Peyer's patch (tissue), 4 donors: ENCODE results near the gene AGPAT2. TPM values are rescaled to one million over a fixed set of nuclear protein-coding genes. Genes with fewer than 3 reads are reported as not detected.

ENCODE experiments used
- DNase-seq, 3 donors: peaks; one replicate each; pipeline ENCODE4 v3.0.0-alpha.2; 2017 to 2019
- H3K27ac ChIP-seq, 4 donors: fragments of 200-600 bp; sonication (generic); one replicate each; pipeline ENCODE4 v1.5.1; 2016 to 2019
- H3K27me3 ChIP-seq, 2 donors: fragments of 200-600 bp; sonication (generic); one replicate each; pipeline ENCODE4 v1.5.1; 2019
- H3K36me3 ChIP-seq, 3 donors: fragments of 200-600 bp; sonication (generic); one replicate each; pipeline ENCODE4 v1.5.1; 2016 to 2019
- H3K4me1 ChIP-seq, 4 donors: fragments of 200-600 bp; sonication (generic); one replicate each; pipeline ENCODE4 v1.5.1; 2016 to 2019
- H3K4me3 ChIP-seq, 4 donors: fragments of 200-600 bp; sonication (generic); 1 replicate in 3 of 4; 2 replicates in 1 of 4; pipeline ENCODE4 v1.5.1; 2016 to 2019; ENCODE audit warnings: mild to moderate bottlenecking in 1 of 4
- H3K9me3 ChIP-seq, 4 donors: fragments of 200-600 bp; sonication (generic); one replicate each; pipeline ENCODE4 v1.5.1; 2016 to 2019; ENCODE audit warnings: mild to moderate bottlenecking in 1 of 4
- POLR2A ChIP-seq, 2 donors: fragments of 450-650 bp; IDR thresholded peaks; one replicate each; pipeline ENCODE4 v1.5.1; 2017; ENCODE audit warnings: antibody characterized with exemption in 2 of 2, mild to moderate bottlenecking in 2 of 2, moderate library complexity in 2 of 2
- total RNA-seq, 4 donors: library from RNA; depleted of rRNA; stranded (reverse); fragments of >200 nt; gene quantifications; one replicate each; pipeline ENCODE4 v1.1.0, GENCODE V29; 2016
- TF ChIP-seq, protein P1 (sequence below), 6 experiments: fragments of 450-650 bp in 4 of 6; fragments of 200-600 bp in 2 of 6; sonication (generic) in 1 of 6; IDR thresholded peaks; one replicate each; pipeline ENCODE4 v1.5.1; 2017 to 2019; ENCODE audit warnings: antibody characterized with exemption in 6 of 6, mild to moderate bottlenecking in 3 of 6, moderate library complexity in 1 of 6

AGPAT2 gene
- total RNA-seq, 4 donors from 2014 or later, result 97.4 to 802 (median 479) TPM

DNA sequence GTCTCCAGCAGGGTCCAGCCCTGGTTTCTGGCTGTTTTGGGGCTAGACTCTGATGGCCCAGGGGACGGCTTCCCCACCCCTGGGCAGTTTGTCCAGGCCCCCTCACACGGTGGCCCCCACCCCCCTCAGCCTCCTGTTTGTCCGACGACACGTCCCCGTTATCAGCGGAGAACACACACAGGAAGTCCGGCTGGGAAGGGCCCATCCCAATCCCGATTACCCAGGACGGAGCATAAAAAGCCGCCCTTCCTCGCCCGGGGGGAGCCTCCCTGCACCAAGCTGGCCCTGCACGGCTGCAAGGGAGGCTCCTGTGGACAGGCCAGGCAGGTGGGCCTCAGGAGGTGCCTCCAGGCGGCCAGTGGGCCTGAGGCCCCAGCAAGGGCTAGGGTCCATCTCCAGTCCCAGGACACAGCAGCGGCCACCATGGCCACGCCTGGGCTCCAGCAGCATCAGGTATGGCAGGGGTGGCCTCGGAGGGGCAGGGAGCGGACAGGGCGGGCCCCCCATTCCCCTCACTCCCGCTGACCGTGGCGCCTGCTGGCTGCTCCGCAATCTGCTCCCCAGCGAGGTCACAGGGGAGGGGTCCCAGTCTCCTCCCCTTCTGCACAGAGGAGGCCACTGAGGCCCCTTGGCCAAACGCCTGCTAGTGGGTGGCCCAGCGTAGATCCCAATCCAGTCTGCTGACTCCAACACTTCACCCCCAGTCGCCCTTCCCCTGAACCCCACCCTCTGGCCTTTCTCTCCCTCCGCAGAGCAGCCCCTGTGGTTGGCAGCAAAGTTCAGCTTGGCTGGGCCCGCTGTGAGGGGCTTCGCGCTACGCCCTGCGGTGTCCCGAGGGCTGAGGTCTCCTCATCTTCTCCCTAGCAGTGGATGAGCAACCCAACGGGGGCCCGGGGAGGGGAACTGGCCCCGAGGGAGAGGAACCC lies 24.3 kb downstream of the AGPAT2 start, which contains the start of gene EGFL7:
TSS of gene EGFL7 (plus strand) at position 261 of the 926 bp plus-strand sequence. CDS start 5,367 bp downstream, outside the sequence.
- Histone ChIP-seq H3K4me1 (peaks cover 0 to 26% (median 13%) of the 10 kb centered on the region in 4 donors), H3K36me3 (no peaks in the 10 kb centered on the region), H3K4me3 (peak within 1 kb of the TSS; percentile 9 to 57 (median 36)), H3K27ac (peak within 1 kb of the TSS in 3 of 4 donors; percentile 25 to 72 (median 68)), H3K9me3 (no peaks in the 10 kb centered on the region), H3K27me3 (peaks cover 0 to 6% of the 10 kb centered on the region in 2 donors)
- DNase-seq, result no peak
- peak; percentile 15 to 38 for TF ChIP-seq POLR2A (IDR thresholded peaks at IDR 0.05)
- TF ChIP-seq, protein P1, sequence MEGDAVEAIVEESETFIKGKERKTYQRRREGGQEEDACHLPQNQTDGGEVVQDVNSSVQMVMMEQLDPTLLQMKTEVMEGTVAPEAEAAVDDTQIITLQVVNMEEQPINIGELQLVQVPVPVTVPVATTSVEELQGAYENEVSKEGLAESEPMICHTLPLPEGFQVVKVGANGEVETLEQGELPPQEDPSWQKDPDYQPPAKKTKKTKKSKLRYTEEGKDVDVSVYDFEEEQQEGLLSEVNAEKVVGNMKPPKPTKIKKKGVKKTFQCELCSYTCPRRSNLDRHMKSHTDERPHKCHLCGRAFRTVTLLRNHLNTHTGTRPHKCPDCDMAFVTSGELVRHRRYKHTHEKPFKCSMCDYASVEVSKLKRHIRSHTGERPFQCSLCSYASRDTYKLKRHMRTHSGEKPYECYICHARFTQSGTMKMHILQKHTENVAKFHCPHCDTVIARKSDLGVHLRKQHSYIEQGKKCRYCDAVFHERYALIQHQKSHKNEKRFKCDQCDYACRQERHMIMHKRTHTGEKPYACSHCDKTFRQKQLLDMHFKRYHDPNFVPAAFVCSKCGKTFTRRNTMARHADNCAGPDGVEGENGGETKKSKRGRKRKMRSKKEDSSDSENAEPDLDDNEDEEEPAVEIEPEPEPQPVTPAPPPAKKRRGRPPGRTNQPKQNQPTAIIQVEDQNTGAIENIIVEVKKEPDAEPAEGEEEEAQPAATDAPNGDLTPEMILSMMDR (IDR thresholded peaks at IDR 0.05), result no peak

DNA sequence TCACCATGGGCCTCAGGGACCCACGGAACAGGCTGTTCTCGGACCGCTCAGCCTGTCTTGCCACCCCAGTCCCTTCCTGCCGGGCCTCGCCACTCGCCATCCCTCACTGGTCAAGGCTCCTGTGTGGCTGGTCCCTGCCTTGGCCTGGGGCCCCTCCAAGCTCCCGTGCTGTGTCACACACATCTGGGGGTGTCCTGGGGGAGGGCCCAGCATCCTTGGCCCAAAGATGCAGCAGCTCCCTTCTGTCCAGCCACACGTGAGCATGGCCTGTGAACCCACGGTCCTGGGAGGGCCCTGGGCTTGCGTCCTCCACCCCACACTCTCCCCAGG lies 25.0 kb downstream of the AGPAT2 start:
- peak overlapping the region in 2 of 4 donors; percentile 5 to 6 for H3K4me3 ChIP-seq

DNA sequence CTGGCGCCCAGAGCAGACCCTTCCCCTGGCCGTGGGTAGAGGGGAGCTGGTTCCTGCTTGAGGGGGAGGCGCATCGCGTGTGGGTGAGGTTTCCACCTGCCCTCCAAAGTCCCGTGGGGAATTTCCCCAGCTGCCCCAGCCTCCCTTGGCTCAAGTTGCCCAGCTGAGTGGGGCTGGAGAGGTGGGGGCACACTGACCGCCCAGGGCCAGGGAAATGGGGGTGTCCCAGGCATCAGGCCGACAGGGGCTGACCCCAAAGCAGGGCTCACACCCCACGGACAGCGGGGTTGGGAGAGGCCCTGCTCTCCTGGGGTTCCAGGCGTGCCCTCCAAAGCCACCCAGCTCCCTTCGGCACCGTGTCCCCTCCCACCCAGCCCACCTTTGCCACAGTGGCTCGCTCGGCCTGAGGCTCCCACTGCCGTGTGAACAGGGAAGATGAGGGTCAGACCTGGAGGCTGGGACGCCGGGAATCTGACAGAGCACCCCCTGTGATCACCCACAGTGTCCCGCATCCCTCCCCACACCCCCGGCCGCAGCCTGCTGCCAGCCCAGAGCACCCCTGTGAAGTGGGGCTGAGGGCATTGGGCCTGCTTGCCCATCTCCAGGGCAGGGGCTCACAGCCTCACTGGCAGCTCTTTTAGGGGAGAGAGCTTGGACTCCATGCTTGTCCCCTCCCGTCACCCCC lies 25.5 kb downstream of the AGPAT2 start:
- peak overlapping the region in 2 of 4 donors; percentile 5 to 6 for H3K4me3 ChIP-seq
- DNase-seq, result no peak
- H3K36me3 ChIP-seq, result no peaks in the 10 kb centered on the region
- no peaks in the 10 kb centered on the region for H3K9me3 ChIP-seq
- peaks cover 0 to 26% (median 15%) of the 10 kb centered on the region in 4 donors for H3K4me1 ChIP-seq
- H3K27ac ChIP-seq, result peak overlapping the region in 2 of 4 donors; percentile 68 to 72
- no peak for TF ChIP-seq POLR2A (IDR thresholded peaks at IDR 0.05)
- TF ChIP-seq, protein P1 (IDR thresholded peaks at IDR 0.05), result no peak
- H3K27me3 ChIP-seq, result peaks cover 0 to 15% of the 10 kb centered on the region in 2 donors

More for the DNA sequence above, 25.0 kb downstream of the AGPAT2 start:
- Histone ChIP-seq H3K9me3 (no peaks in the 10 kb centered on the region), H3K36me3 (no peaks in the 10 kb centered on the region), H3K4me1 (peaks cover 0 to 26% (median 13%) of the 10 kb centered on the region in 4 donors), H3K27ac (peak overlapping the region in 2 of 4 donors; percentile 68 to 72), H3K27me3 (peaks cover 0 to 11% of the 10 kb centered on the region in 2 donors)
- TF ChIP-seq, protein P1 (IDR thresholded peaks at IDR 0.05), result no peak
- no peak for TF ChIP-seq POLR2A (IDR thresholded peaks at IDR 0.05)
- DNase-seq, result no peak

DNA sequence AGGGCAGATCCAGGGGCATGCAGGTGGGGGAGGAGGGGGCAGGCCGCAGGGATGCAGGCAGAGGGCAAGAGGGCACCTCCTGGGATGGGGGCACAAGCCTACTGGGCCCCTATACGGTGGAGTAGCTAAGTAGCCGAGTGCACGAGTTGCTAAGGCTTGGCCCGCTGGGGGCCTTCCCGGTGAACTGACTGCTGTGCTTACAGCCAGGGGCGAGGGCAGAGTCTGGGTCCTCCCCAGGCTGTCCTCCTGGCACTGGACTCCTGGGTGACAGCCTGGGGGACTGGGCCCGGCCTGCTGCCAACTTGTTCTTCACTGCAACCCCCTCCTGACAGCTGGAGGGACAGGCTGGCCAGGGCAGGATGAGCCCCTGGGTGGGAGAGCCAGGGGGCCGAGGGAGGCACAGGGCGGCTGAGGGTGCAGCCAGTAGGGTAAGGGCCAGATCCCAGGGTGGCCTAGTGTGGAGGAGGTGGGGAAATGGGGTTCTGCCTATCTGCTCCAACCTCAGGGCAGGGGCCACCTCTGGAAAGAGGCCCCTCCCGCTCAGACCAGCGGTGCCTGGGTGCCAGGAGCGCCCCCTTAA lies 26.2 kb downstream of the AGPAT2 start:
- peaks cover 0 to 9% of the 10 kb centered on the region in 2 donors for H3K27me3 ChIP-seq
- no peak overlapping the region for H3K4me3 ChIP-seq
- peak overlapping the region in 2 of 4 donors; percentile 68 to 72 for H3K27ac ChIP-seq
- H3K9me3 ChIP-seq, result no peaks in the 10 kb centered on the region
- no peak for DNase-seq
- no peak for TF ChIP-seq POLR2A (IDR thresholded peaks at IDR 0.05)
- TF ChIP-seq, protein P1 (IDR thresholded peaks at IDR 0.05), result no peak
- peaks cover 0 to 29% (median 11%) of the 10 kb centered on the region in 4 donors for H3K4me1 ChIP-seq
- H3K36me3 ChIP-seq, result no peaks in the 10 kb centered on the region
